Hepatocyte (in vitro differentiated cells): ENCODE results near the gene PDE4B.

ENCODE experiments used
- CTCF ChIP-seq: fragments of 200-600 bp; sonication (generic); IDR thresholded peaks from 2 replicates; pipeline ENCODE4 v1.5.1; 2016; ENCODE audit warnings: antibody characterized with exemption, mild to moderate bottlenecking; ENCODE audit not compliant: poor library complexity
- EZH2 ChIP-seq: fragments of 200-600 bp; sonication (generic); IDR thresholded peaks from 2 replicates; pipeline ENCODE4 v1.6.1; 2016; ENCODE audit warnings: antibody characterized with exemption, mild to moderate bottlenecking, borderline replicate concordance

- TF ChIP-seq CTCF (no peak), EZH2 (no peak)
These were observed 187.5 kb downstream of the PDE4B start for GRCh38 chr1:65980237-65980636.
